SKM-1 treated with dmso at 0.1 percent for 144 hours (cell line): ENCODE data around the gene CYP2F1.
A peak's percentile ranks its signal among the peaks of the same experiment; 100 is the strongest.
"Not testable (repeated sequence)": the region's sequence is repeated elsewhere in the genome, so short reads cannot be mapped to it uniquely, and the experiment has no call there.

Source experiments
- DNase-seq: peaks from one replicate; lab custom pipeline; 2025; ENCODE audit not compliant: unreplicated experiment; lab: John Stamatoyannopoulos, UW

The CYP2F1 gene

DNA sequence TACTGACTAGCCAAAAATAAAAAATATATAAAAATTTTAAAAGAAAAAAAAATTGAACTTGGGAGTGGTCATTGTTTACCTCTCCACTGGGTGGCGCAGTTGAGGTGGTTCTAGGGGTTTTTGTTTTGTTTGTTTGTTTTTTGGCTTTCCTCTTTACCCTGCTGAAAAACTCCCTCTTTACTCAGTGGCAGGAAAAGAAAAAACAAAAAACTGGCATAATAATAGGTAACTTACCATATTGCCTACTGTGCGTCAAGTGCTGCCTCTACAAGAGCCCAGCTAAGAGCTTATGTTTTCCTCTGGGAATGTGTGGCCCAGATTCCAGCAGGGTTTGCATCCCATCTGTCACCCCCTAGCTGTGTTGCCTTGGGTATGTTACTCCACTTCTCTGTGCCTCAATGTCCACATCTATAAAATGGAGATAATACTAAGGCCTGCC, 12.6 kb downstream of the CYP2F1 start:
- DNase-seq: not testable (repeated sequence)

DNA sequence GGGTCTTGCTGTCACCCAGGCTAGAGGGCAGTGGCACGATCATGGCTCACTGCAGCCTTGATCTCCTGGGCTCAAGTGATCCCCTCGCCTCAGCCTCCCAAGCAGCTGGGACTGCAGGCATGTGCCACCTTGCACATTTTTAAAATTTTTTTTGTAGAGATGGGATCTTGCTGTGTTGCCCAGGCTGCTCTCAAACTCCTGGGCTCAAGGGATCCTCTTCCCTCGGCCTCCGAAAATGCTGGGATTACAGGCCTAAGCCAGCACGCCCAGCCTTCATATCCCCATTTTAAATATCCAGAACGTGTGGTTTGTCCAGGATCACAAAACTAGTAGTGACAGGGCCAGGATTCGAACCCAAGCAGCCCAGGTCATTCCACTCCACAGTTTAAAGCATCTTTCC, 13.1 kb downstream of the CYP2F1 start:
- DNase-seq: not testable (repeated sequence)

DNA sequence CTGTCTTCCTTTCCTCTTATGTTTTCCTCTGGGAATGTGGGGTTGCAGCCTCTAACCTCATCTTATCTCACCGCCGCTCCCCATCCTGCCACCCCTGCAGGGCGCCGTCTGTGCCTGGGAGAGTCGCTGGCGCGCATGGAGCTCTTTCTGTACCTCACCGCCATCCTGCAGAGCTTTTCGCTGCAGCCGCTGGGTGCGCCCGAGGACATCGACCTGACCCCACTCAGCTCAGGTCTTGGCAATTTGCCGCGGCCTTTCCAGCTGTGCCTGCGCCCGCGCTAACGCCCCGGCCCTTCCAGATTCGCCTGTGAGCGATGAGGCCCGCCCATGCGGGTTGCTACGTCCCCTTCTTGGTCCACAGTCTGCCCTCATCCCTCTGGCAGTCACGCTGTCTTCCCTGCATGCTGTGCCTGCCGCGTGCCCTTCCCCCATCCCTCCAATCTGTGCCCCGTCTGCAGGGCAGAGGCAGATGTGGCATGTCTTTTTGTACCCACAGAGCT, 13.6 kb downstream of the CYP2F1 start:
- DNase-seq: not testable (repeated sequence)

DNA sequence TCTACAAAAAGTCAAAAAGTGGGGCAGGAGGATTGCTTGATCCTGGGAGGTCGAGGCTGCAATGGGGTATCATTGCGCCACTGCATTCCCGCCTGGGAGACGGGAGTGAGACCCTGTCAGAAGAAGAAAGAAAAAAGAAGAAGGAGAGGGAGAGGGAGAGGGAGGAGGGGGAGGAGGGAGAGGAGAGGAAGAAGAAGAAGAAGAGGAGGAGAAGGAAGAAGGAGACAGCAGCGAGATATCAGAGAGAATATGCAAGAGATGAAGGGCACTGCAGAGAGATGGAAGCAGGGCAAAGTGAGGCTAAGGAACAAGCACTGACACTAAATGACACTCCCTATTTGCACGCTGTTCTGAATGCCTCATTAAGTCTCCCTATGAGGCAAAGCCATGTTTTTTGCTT, 14.5 kb downstream of the CYP2F1 start:
- DNase-seq: no peak

DNA sequence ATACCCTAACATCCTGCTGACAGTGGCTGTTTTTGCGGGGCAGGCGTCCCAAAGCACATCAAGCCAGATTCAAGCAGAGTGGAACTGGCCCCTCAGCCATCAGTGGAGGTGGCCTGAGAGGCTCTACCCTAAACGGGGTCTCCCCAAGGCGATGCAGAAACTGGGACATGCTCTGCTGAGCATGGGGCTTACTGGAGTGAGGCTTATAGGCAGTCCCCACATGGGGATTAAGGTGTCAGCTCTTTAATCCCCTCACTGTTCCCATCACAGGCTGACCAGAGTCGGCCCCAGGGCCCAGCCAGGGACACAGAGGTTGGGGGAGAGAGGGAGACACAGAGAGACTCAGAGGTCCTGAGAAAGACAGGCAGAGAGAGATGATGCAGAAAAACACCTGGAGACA, 17.0 kb downstream of the CYP2F1 start:
- no peak for DNase-seq

DNA sequence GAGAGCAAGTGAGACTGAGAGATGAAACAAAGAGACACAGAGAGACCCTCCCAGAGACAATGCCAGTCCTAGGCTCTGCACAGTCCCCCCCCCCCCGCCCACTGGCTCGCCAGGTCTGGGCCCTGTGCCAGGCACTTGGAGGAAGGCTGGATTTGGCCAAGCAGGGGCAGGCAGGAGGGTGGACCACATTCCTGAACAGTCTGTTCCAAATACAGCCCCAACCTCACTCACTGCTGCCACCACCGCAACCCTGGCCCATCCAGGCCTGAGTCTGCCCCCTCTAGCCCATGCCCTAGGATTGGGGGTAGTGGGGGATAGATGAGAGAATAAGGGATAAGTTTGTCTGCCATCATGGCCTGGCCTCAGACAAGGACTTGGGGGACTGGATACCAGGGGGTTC, 19.0 kb downstream of the CYP2F1 start:
- DNase-seq: no peak

DNA sequence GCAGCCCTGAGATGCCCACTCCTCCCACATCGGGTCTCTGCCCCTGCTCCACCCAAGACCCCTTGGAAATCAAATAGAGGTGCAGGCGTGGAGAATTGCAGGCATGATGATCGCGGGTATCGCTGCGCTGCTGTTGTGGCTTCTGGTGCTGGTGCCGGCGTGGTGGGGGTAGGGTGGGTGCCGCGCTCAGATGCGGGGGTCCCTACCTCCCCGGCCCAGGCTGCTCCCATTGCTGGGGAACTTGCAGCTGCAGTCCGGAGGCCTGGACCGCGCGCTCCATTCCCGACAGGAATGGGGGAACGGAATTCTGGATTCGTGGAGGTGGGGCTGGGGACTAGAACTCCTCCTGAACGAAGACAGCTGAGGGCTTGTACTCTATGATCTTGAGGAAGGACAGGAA, 20.4 kb downstream of the CYP2F1 start:
- no peak for DNase-seq

DNA sequence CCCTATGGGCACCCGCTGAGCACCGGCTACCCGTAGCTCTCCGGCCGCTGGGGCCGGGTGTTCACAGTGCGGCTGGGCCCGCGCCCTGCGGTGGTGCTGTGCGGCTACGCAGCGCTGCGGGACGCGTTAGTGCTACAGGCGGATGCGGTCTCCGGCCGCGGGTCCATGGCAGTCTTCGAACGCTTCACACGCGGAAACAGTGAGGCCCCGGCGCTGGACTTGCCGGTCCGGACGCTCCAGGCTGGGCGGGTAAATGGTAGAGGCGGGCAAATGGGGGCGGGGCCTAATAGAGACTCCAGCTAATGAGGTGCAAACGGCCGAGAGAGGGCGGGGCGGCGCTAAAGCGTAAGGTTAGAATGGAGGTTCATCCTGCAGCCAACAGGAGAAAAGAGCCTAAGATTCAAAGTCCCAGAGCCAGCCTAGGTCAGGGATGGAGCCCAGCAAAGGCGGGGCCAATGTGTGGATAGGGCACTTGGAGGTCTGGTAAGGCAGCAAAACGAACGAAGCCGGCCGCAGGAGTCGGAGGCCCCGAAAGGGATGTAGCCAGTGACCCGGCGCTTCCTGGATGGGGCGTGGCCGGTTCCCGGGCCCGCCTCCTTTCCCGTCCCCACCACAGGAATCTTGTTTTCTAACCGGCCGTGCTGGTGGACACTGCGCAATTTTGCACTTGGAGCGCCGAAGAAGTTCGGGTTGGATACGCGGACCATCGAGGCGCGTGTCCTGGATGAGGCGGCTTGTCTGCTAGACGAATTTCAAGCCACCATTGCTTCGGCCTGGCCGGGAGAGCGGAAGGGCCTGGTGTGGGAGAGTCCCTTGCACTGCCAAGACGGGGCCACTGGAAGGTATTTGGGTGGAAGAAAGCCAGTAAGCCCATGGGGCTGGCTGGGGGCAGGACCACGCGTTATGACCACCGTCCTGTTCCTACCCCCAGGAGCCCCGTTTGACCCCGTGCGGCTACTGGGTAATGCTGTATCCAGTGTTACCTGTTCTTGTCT, 21.5 kb downstream of the CYP2F1 start:
- DNase-seq: not testable (repeated sequence)

DNA sequence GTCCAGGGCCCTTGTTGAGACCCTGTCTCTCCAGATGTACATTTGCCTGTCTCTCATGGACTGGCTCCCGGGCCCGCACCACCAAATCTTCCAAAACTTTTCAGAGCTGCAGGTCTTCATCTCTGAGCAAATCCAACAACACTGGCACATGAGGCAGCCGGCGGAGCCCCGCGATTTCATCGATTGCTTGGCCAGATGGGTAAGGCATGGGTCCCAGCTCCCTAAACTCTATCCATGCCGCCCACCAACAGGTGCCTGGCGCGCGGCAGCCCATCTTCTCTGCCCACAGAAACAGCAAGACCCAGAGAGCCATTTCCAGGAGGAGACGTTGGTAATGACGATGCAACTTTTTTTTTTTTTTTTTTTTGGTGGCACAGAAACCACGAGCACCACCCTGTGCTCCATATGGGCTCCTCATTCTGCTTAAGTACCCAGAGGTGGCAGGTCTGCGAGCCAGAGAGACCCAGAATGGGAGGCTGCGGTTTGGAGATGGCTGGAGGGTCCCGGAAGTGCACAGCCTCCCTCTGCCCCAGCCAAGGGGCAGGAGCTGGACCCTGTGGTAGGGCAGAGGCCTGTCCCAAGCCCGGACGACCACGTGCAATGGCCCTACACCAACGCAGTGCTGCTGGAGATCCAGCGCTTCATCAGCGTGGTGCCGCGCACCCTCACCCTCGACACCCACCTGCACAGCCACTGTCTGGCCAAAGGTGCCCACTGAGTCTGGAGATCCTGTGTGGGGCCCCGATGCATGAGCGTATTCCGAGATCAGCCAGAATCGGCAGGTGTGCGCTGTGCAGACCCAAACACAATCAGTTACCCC, 22.6 kb downstream of the CYP2F1 start:
- no peak for DNase-seq

DNA sequence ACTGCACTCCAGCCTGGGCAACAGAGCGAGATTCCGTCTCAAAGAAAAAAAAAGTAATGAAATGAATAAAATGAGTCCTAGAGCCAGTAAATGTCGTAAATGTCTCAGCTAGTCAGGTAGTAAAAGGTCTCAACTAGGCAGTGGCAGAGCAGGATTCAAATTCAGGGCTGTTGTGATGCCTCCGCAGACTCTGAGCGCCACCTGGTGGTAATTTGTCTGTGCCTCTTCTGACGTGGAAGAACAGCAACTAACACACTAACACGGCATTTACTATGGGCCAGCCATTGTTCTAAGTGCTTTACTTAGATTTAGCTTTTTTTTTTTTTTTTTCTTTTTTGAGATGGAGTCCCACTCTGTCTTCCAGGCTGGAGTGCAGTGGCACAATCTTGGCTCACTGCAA, 30.2 kb downstream of the CYP2F1 start:
- DNase-seq: peak; percentile 65

DNA sequence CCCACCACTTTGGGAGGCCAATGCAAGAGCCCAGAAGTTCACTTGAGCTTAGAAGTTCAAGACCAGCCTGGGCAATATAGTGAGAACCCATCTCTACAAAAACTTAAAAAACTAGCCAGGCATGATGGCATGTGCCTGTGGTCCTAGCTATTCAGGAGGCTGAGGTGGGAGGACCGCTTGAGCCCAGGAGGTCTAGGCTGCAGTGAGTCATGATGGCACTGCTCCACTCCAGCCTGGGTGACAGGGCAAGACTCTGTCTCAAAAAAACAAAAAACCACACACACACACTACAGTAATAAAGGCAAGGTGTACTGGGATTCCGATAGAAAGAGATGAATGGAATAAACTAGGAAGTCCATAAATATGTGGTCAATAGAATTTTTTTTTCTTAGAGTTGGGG, 35.6 kb downstream of the CYP2F1 start:
- DNase-seq: no peak

DNA sequence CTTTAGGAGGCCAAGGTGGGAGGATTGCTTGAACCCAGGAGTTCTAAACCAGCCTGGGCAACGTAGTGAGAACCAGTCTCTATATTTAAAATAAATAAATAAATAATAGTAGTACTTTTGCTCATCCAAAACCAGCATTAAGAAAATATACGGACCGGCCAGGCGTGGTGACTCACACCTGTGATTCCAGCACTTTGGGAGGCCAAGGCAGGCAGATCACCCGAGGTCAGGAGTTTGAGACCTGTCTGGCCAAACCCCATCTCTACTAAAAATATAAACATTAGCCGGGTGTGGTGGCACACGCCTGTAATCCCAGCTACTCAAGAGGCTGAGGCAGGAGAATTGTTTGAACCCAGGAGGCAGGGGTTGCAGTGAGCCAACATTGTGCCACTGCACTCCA, 36.8 kb downstream of the CYP2F1 start:
- not testable (repeated sequence) for DNase-seq

DNA sequence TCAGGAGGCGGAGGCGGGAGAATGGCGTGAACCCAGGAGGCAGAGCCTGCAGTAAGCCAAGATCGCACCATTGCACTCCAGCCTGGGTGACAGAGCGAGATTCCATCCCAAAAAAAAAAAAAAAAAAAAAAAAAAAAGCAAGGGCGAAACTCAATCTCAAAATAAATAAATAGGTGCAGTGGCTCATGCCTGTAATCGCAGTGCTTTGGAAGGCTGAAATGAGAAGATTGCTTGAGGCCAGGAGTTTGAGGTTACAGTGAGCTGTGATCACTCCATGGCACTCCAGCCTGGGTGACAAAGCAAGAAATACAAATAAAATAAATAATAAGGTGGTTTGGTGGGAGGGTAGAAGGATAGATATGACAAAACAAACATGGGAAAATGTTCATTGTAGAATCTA, 39.8 kb downstream of the CYP2F1 start:
- DNase-seq: no peak

DNA sequence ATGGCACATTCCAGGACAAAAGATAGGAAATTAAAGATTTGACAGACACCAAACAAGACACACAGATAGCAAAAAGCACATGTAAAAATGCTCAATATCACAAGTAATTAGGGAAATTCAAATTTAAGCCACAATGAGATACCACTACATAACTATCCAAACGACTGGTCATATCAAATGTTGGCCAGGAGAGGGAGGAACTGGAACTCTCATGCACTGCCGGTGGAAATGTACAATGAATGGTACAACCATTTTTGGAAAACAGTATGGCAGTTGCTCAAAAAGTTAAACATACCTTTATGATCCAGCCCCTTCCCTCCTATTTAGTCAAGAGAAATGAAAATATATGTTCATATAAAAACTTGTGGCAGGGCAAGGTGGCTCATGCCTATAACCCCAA, 42.0 kb downstream of the CYP2F1 start:
- no peak for DNase-seq

DNA sequence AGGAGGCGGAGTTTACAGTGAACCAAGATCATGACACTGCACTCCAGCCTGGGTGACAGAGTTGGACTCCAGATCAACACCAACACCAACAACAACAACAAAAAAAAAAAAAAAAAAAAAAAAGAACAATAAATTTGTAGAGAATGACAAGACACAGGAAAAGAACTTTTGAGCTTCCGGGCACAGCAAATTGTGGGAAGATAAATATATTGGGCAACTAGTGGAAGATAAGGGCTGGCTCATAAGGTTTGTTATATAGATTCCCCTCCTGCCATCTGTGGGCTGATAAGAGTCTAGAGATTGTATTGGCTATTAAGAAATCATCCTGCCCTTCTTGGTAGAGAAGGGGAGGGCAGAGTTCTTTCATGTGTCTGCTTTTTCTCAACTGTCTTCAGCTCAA, 45.6 kb downstream of the CYP2F1 start:
- DNase-seq: no peak

DNA sequence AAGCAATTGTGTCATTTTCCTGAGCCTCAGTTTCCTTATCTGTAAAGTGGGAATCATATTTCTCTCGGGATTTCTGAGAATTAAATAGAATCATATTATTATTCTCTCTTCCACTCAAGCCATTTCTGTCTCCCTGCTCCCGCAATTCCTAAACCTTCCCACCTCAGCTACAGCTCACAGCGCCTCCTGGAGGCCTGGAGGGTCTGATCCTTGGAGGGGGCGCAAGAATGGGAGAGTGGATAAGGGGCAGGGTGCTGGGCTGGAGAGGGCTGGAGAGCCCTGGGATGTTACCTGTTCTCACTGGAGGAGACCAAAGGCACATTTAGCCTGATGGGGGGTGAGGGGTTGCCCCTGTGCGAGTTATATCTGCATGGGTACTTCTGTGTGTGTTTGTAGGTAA, 47.7 kb downstream of the CYP2F1 start:
- no peak for DNase-seq

DNA sequence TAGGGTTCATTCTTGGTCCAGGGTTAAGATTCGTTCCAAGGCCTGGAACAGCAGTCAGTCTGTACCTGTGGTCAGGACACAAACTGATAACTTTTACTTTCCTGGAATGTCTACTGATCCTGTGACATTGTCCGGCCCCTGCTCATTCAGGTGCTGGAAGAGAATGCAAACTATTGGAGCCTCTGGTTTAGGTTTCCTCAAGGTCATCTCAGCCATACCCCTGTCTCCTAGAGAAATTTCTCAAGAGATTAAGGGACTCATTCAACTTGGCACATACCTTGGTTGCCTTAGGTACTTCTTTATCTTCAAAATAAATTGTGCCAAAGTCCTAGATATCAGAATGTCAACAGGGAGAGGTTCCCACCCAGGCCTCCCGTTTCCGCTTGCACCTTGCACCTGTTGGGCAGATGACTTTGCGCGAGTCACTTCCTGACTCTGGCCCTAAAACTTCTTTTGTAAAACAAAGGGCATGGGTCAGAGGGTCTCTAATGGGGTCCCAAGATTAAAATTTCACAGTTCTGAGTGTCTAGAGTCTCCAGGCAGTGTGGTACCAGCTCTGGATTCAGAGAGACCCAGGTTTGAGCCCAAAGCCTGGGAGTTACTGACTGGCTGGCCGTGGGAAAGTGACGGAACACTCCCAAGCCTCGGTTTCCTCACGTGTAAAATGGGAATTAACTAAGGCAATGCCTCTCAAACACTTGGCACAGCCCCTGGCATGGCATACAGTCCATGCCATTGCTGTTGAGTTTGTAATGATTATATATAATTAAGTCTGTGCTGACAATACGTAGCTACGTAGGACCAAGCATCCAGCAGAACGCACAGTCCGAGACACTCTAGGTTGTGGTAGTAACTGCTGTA, 52.9 kb downstream of the CYP2F1 start:
- DNase-seq: no peak

DNA sequence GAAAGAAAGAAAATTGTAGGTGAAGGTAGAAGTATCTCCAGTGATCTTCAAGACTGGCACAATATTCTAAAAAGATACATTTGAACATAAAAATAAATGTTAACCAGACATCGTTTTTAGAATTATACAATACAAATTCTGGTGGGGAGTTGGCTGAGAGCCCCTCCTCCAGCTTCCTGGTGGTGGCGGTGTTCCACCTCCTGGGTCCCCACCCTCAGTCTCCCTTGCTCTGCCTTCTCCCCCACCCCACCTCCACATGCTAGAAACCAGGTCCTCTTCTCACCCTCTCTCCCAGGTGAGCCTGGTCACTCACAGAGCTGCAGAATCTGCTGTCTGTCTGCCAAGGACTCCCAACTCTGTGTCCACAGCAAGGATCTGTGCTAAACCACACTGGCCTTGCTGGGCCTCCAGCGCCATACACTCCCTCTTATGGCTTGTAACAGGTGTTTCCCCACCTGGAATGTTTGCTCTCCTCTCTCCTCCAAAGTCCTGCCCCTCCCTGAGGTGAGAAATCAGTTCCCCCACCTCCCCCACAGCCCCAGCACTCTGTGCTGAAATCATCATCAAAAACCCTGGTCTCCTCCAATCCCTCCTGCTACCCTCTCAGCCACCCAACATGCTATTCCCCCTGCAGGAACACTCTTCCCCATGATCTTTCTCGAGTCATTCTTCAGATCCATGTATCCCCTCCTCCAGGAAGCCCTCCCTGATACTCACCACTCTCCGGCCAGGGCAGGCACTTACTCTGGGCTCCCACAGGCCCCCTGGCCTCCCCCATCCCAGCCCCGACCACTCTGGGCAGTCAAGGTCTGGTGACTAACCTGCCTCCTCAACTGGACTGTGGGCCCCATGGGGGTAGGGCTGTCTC, 58.3 kb downstream of the CYP2F1 start:
- DNase-seq: no peak

DNA sequence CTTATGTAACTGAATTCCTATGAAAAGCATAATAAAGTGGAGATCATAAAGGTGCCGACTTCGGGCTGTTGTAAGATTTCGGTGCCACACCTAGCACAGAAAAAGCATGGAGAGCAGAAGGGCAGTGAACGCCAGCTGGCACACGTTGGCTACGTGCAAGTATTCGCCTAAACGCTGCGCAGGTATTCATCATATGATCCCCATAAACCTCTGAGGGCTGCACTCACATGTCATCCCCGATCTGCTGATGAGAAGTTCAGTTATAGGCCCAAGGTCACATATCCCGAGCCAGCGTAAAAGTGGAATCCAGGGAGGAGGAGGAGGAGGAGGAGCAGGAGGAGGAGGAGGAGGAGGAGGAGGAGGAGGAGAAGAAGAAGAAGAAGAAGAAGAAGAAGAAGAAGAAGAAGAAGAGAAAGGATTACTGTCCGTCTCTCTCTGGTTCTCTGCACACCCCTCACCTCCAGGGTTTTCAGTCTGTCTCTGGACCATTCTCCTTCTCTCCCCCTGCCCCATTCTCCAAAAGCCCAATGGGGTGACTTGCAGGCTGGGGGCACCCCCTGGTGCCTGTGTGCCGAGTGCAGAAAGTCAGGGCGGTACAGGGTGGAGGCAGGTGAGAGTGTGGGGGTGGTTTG, 60.2 kb downstream of the CYP2F1 start:
- DNase-seq: no peak
